H9 (cell line): ENCODE measurements around the gene ZNRF1. TPM values are rescaled to one million over a fixed set of nuclear protein-coding genes. Genes with fewer than 3 reads are reported as not detected.

Experiments
- DNase-seq: peaks from one replicate; pipeline ENCODE4 v3.0.0-alpha.2; 2017
- H2AFZ ChIP-seq: one replicate; pipeline ENCODE4 v1.6.1; 2013; ENCODE audit warnings: mild to moderate bottlenecking, low read length, control low read depth, moderate library complexity
- H2AK5ac ChIP-seq: 2 replicates; pipeline ENCODE4 v1.6.1; 2013; ENCODE audit warnings: low read length, control low read depth, mixed read lengths; ENCODE audit not compliant: insufficient read length
- H2BK120ac ChIP-seq: one replicate; pipeline ENCODE4 v1.6.1; 2013; ENCODE audit warnings: low read depth, mild to moderate bottlenecking, low read length, control low read depth, inconsistent platforms; ENCODE audit not compliant: poor library complexity, severe bottlenecking
- H2BK12ac ChIP-seq: 2 replicates; pipeline ENCODE4 v1.6.1; 2013; ENCODE audit warnings: low read length, control low read depth, mixed read lengths, low read depth; ENCODE audit not compliant: insufficient read length
- H2BK15ac ChIP-seq: 2 replicates; pipeline ENCODE4 v1.6.1; 2013; ENCODE audit warnings: low read depth, low read length, control low read depth
- H2BK20ac ChIP-seq: one replicate; pipeline ENCODE4 v1.6.1; 2013; ENCODE audit warnings: low read depth, mild to moderate bottlenecking, low read length, control low read depth, inconsistent platforms; ENCODE audit not compliant: poor library complexity, severe bottlenecking
- H2BK5ac ChIP-seq: 2 replicates; pipeline ENCODE4 v1.6.1; 2013; ENCODE audit warnings: low read length, control low read depth, mixed read lengths; ENCODE audit not compliant: insufficient read length
- H3K14ac ChIP-seq: 2 replicates; pipeline ENCODE4 v1.6.1; 2013; ENCODE audit warnings: low read length, control low read depth; ENCODE audit not compliant: insufficient read depth
- H3K18ac ChIP-seq: 2 replicates; pipeline ENCODE4 v1.6.1; 2013; ENCODE audit warnings: low read depth, mild to moderate bottlenecking, mixed read lengths, low read length, control low read depth; ENCODE audit not compliant: insufficient read length
- H3K23ac ChIP-seq: 2 replicates; pipeline ENCODE4 v1.6.1; 2013; ENCODE audit warnings: low read length, control low read depth, mixed read lengths, low read depth; ENCODE audit not compliant: insufficient read length
- H3K23me2 ChIP-seq: 2 replicates; pipeline ENCODE4 v1.6.1; 2013; ENCODE audit warnings: low read depth, mild to moderate bottlenecking, mixed read lengths, low read length, control low read depth; ENCODE audit not compliant: insufficient read length, poor library complexity, severe bottlenecking
- H3K27ac ChIP-seq: 2 replicates; pipeline ENCODE4 v1.5.1; 2013; ENCODE audit warnings: low read length, control low read depth, mixed read lengths, low read depth; ENCODE audit not compliant: insufficient read length
- H3K27me3 ChIP-seq: 2 replicates; pipeline ENCODE4 v1.6.1; 2013; ENCODE audit warnings: low read length, control low read depth, inconsistent platforms; ENCODE audit not compliant: insufficient read depth
- H3K4ac ChIP-seq: 2 replicates; pipeline ENCODE4 v1.6.1; 2013; ENCODE audit warnings: low read depth, mild to moderate bottlenecking, control low read depth, inconsistent platforms, low read length, moderate library complexity
- H3K4me1 ChIP-seq: 2 replicates; pipeline ENCODE4 v1.6.1; 2013; ENCODE audit warnings: low read length, control low read depth, inconsistent platforms; ENCODE audit not compliant: insufficient read depth
- H3K4me2 ChIP-seq: 2 replicates; pipeline ENCODE4 v1.6.1; 2013; ENCODE audit warnings: low read length, control low read depth, mixed read lengths; ENCODE audit not compliant: insufficient read length, insufficient read depth
- H3K56ac ChIP-seq: 2 replicates; pipeline ENCODE4 v1.6.1; 2013; ENCODE audit warnings: low read depth, mild to moderate bottlenecking, mixed read lengths, low read length, control low read depth; ENCODE audit not compliant: insufficient read length
- H3K79me1 ChIP-seq: 2 replicates; pipeline ENCODE4 v1.6.1; 2013; ENCODE audit warnings: low read depth, mild to moderate bottlenecking, moderate library complexity, low read length, control low read depth, inconsistent platforms; ENCODE audit not compliant: insufficient read depth, poor library complexity, severe bottlenecking
- H3K79me2 ChIP-seq: 2 replicates; pipeline ENCODE4 v1.6.1; 2013; ENCODE audit warnings: low read length, control low read depth, inconsistent platforms; ENCODE audit not compliant: insufficient read depth
- H3K9ac ChIP-seq: 2 replicates; pipeline ENCODE4 v1.6.1; 2013; ENCODE audit warnings: low read length, control low read depth, mixed read lengths; ENCODE audit not compliant: insufficient read length; ENCODE audit errors: extremely low read depth
- H3K9me3 ChIP-seq: one replicate; pipeline ENCODE4 v1.6.1; 2013; ENCODE audit warnings: low read depth, low read length, inconsistent platforms; ENCODE audit not compliant: control insufficient read depth
- H3T11ph ChIP-seq: one replicate; pipeline ENCODE4 v1.6.1; 2013; ENCODE audit warnings: mild to moderate bottlenecking, low read length, control low read depth, inconsistent platforms
- H4K20me1 ChIP-seq: one replicate; pipeline ENCODE4 v1.6.1; 2013; ENCODE audit not compliant: control insufficient read depth, insufficient read length, insufficient read depth
- H4K5ac ChIP-seq: 2 replicates; pipeline ENCODE4 v1.6.1; 2013; ENCODE audit warnings: low read depth, mild to moderate bottlenecking, mixed read lengths, low read length, control low read depth; ENCODE audit not compliant: insufficient read length
- H4K8ac ChIP-seq: replicated peaks from 2 replicates; pipeline ENCODE4 v1.6.1; 2013; ENCODE audit warnings: low read length, control low read depth, mixed read lengths, low read depth; ENCODE audit not compliant: insufficient read length
- H4K91ac ChIP-seq: 2 replicates; pipeline ENCODE4 v1.6.1; 2013; ENCODE audit warnings: low read depth, mild to moderate bottlenecking, moderate library complexity, mixed read lengths, low read length, control low read depth; ENCODE audit not compliant: insufficient read length
- H3K27ac Mint-ChIP-seq, 3 experiments: 2 replicates in 2 of 3; 3 replicates in 1 of 3; pipeline ENCODE4 v1.8.0; 2020 to 2021; ENCODE audit warnings: mixed read lengths in 3 of 3, mild to moderate bottlenecking in 1 of 3, moderate library complexity in 1 of 3
- H3K27me3 Mint-ChIP-seq: 2 replicates; pipeline ENCODE4 v1.8.0; 2021; ENCODE audit warnings: low read depth, mild to moderate bottlenecking, moderate library complexity, mixed read lengths
- H3K36me3 Mint-ChIP-seq, 3 experiments: 2 replicates in 2 of 3; 3 replicates in 1 of 3; pipeline ENCODE4 v1.8.0; 2020 to 2021; ENCODE audit warnings: low read depth in 3 of 3, mixed read lengths in 3 of 3; ENCODE audit not compliant: insufficient read depth in 1 of 3
- H3K4me1 Mint-ChIP-seq, 2 experiments: 2 replicates each; pipeline ENCODE4 v1.8.0; 2020; ENCODE audit warnings: mixed read lengths in 2 of 2
- H3K4me3 Mint-ChIP-seq, 2 experiments: 2 replicates in 1 of 2; 3 replicates in 1 of 2; pipeline ENCODE4 v1.8.0; 2020 to 2021; ENCODE audit warnings: mild to moderate bottlenecking in 2 of 2, mixed read lengths in 2 of 2, moderate library complexity in 1 of 2
- H3K9me3 Mint-ChIP-seq, 2 experiments: 2 replicates in 1 of 2; 3 replicates in 1 of 2; pipeline ENCODE4 v1.8.0; 2020; ENCODE audit warnings: mild to moderate bottlenecking in 2 of 2, mixed read lengths in 2 of 2, moderate library complexity in 1 of 2
- WGBS: extraction: QIAGEN DNeasy Blood & Tissue Kit; methylation state at CpG from one replicate; pipeline ENCODE4 v1.1.7; 2013; ENCODE audit warnings: missing lambda C conversion rate, low lambda C conversion rate, mixed read lengths; ENCODE audit not compliant: insufficient read length; ENCODE audit errors: extremely low coverage; 5-methylcytosine and 5-hydroxymethylcytosine counted together
- total RNA-seq: library from RNA; stranded (reverse); gene quantifications from 2 replicates; pipeline ENCODE4 v1.2.1, GENCODE V29; 2021
- TF ChIP-seq, protein P1 (sequence below): fragments of 200-600 bp; sonication (generic); conservative IDR thresholded peaks from 3 replicates; pipeline ENCODE4 v1.8.0; 2021; ENCODE audit warnings: antibody characterized with exemption, mild to moderate bottlenecking

Gene ZNRF1
- total RNA-seq, 1 experiment from 2014 or later: 49.6 TPM

DNA sequence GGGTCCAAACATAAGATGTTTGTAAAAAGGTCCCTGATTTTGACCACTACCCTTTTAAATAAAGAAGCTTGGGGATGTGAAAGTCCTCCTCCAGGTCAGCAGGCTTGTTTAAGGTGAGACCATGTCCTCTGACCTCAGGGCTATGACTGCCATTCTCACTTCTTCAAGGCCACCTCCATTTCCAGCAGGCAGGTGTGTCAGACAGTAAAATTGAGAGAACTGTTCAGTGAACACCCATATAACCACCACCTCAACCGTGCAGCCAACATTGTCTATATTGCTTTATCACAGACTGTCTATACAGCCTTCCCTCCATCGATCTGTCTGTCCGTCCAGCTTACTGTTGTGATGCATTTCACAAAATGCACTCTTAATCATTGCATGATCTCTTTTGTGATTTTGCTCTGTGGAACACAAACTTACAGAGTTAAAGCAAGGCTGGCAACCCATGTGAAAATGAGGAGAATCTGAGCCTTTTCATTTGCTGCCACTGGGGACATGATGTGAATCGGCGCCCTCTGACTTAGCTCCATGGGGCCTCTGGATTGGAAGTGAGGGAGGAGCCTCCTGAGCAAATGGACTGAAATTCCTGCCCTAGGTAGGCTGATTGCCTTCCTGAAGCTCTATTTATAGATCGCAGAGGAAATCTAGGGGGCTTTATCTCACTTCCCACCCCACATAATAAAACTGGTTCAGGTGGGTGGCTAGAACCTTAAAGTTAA lies 53.8 kb downstream of the ZNRF1 start:
- H4K5ac ChIP-seq: no peak overlapping the region
- H3K27ac ChIP-seq: no peak overlapping the region
- no peak overlapping the region for H2AK5ac ChIP-seq
- peaks cover 8% of the 10 kb centered on the region; the same call in 1 of the 2 replicates for H3K79me2 ChIP-seq
- no peaks in the 10 kb centered on the region for H3K27me3 Mint-ChIP-seq
- H3K4me2 ChIP-seq: no peak overlapping the region
- no peak overlapping the region for H3K56ac ChIP-seq
- no peaks in the 10 kb centered on the region for H3K9me3 ChIP-seq
- no peak overlapping the region for H3K4ac ChIP-seq
- H2BK15ac ChIP-seq: no peak overlapping the region
- H2AFZ ChIP-seq: no peak overlapping the region
- peak; percentile 51 for DNase-seq
- TF ChIP-seq, protein P1, sequence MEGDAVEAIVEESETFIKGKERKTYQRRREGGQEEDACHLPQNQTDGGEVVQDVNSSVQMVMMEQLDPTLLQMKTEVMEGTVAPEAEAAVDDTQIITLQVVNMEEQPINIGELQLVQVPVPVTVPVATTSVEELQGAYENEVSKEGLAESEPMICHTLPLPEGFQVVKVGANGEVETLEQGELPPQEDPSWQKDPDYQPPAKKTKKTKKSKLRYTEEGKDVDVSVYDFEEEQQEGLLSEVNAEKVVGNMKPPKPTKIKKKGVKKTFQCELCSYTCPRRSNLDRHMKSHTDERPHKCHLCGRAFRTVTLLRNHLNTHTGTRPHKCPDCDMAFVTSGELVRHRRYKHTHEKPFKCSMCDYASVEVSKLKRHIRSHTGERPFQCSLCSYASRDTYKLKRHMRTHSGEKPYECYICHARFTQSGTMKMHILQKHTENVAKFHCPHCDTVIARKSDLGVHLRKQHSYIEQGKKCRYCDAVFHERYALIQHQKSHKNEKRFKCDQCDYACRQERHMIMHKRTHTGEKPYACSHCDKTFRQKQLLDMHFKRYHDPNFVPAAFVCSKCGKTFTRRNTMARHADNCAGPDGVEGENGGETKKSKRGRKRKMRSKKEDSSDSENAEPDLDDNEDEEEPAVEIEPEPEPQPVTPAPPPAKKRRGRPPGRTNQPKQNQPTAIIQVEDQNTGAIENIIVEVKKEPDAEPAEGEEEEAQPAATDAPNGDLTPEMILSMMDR: peak; percentile 36; the same call in 2 of the 3 replicates
- H3K27ac Mint-ChIP-seq: peak overlapping the region in 2 of 3 experiments; percentile 45 to 65; a peak in 4 of 7 replicates
- peaks cover 30 to 38% of the 10 kb centered on the region in 2 experiments for H3K4me1 Mint-ChIP-seq
- H3K23me2 ChIP-seq: no peaks in the 10 kb centered on the region
- H2BK120ac ChIP-seq: no peak overlapping the region
- no peaks in the 10 kb centered on the region; the same call in 1 of the 2 replicates for H3K4me1 ChIP-seq
- H4K20me1 ChIP-seq: no peaks in the 10 kb centered on the region
- H3K9ac ChIP-seq: no peak overlapping the region
- H2BK5ac ChIP-seq: no peak overlapping the region
- H3K23ac ChIP-seq: no peak overlapping the region
- no peak overlapping the region for H4K91ac ChIP-seq
- H3K14ac ChIP-seq: no peak overlapping the region
- H3T11ph ChIP-seq: no peak overlapping the region
- H2BK12ac ChIP-seq: no peak overlapping the region
- WGBS: no CpG with 5 or more reads among the region's 6 CpGs
- no peaks in the 10 kb centered on the region for H3K27me3 ChIP-seq
- H3K18ac ChIP-seq: no peak overlapping the region
- H2BK20ac ChIP-seq: no peak overlapping the region
- no peak overlapping the region for H3K4me3 Mint-ChIP-seq
- H3K79me1 ChIP-seq: peaks cover 9% of the 10 kb centered on the region
- H3K9me3 Mint-ChIP-seq: peaks cover 0 to 2% of the 10 kb centered on the region in 2 experiments; a peak in 1 of 5 replicates
- H4K8ac ChIP-seq: no peak overlapping the region
- H3K36me3 Mint-ChIP-seq: peaks cover 0 to 10% (median 5%) of the 10 kb centered on the region in 3 experiments; a peak in 3 of 7 replicates
